Kidney glomerular epithelial cell (primary cell): ENCODE results near the gene WNT7B.

ENCODE experiments used
- DNase-seq: peaks from one replicate; lab custom pipeline; 2025; lab: John Stamatoyannopoulos, UW

WNT7B gene

GRCh38 chr22:45977003-45977411, at the start of gene WNT7B:
TSS of gene WNT7B (minus strand) at chr22:45977162. CDS start at chr22:45976754, 408 bp downstream.
- no peak for DNase-seq

GRCh38 chr22:46025973-46026898, 49.3 kb upstream of the WNT7B start:
- DNase-seq: no peak

GRCh38 chr22:46025225-46025972, 48.4 kb upstream of the WNT7B start:
- no peak for DNase-seq

- no peak for DNase-seq
Measured at GRCh38 chr22:46024136-46024840, 47.3 kb upstream of the WNT7B start.

- no peak for DNase-seq
Measured at GRCh38 chr22:46023558-46023981, 46.6 kb upstream of the WNT7B start.

GRCh38 chr22:46022881-46023512, 46.0 kb upstream of the WNT7B start:
- no peak for DNase-seq

- no peak for DNase-seq
Measured at GRCh38 chr22:46021577-46021976, 44.6 kb upstream of the WNT7B start.

GRCh38 chr22:46019351-46019750, 42.4 kb upstream of the WNT7B start:
- DNase-seq: no peak

GRCh38 chr22:46018859-46019258, 41.9 kb upstream of the WNT7B start:
- no peak for DNase-seq

GRCh38 chr22:46017166-46017565, 40.2 kb upstream of the WNT7B start:
- DNase-seq: no peak

GRCh38 chr22:46013460-46014416, 36.8 kb upstream of the WNT7B start:
- DNase-seq: peak; percentile 88

- no peak for DNase-seq
Measured at GRCh38 chr22:46012881-46013281, 35.9 kb upstream of the WNT7B start.

- DNase-seq: no peak
Measured at GRCh38 chr22:46012182-46012880, 35.4 kb upstream of the WNT7B start.

- no peak for DNase-seq
Measured at GRCh38 chr22:46011627-46012181, 34.7 kb upstream of the WNT7B start.

GRCh38 chr22:46010951-46011626, 34.1 kb upstream of the WNT7B start:
- DNase-seq: no peak

- peak; percentile 84 for DNase-seq
Measured at GRCh38 chr22:46010207-46010867, 33.4 kb upstream of the WNT7B start.

GRCh38 chr22:46009730-46010129, 32.8 kb upstream of the WNT7B start:
- DNase-seq: no peak

GRCh38 chr22:46008836-46009596, 32.1 kb upstream of the WNT7B start:
- no peak for DNase-seq
